ENCODE results near the gene SNRNP25.

SNRNP25 gene

DNA sequence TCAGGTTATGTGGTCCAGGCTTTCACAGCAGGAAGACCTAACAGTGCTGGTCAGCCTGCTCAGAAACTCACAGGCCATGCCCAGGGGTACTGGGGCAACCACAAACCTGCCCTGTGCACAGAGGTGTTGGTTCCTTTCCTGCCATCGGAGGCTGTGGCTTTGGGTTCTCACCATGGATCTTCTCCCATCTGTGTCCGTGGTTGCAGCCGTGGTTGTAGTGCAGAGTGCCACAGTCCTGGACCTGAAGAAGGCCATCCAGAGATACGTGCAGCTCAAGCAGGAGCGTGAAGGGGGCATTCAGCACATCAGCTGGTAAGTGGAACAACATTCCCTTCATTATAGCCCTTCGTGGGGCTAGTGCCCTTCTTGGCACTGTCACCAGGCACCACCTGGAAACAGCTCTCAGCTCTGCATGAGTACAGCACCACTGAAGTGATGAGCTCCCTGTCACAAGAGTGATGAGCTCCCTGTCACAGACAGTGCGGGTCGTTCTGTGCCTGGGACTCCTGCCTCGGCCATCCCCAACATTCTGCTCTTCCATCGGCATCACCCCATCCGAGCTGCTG, 2.0 kb downstream of the SNRNP25 start:
- Histone ChIP-seq H3K27me3 (no peaks in the 10 kb centered on the region), H3K4me3 (no peak overlapping the region), H3K9ac (no peak overlapping the region), H3K36me3 (peaks cover 53% of the 10 kb centered on the region), H3K9me3 (no peaks in the 10 kb centered on the region), H3K4me1 (peaks cover 39% of the 10 kb centered on the region), H3K4me2 (no peak overlapping the region), H3K27ac (no peak overlapping the region), H4K20me1 (peaks cover 26% of the 10 kb centered on the region)
- TF ChIP-seq Cebpa-rat (IDR thresholded peaks at IDR 0.05), result no peak

DNA sequence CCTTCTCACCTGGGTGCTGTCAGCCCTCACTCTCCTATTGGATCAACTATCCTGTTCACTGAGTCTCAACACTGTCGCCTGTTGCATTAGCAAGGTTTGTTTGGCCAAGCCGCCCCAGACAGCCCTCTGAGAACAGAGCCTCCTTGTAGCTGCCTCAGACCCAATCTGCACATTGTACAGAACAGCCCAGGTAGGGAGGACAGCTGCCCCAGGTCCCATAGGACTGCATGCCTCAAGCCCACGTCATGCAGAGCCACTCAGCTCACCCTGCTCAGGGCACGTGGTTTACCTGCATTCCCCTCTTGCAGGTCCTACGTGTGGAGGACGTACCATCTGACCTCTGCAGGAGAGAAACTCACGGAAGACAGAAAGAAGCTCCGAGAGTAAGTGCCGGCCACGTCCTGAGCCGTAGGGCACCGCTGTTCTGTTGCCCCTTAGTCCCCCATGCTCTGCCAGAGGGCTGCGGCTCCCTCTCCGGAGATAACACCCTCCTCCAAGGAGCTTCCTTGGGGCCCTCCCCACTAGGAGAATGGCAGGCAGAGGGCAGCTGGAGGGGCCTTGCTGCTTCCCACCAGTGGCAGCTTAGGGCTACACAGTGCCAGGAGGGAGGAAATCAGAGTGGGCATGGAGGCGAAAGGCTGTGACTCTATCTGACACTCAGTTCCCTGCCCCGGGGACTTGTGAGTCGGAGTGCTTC, 2.8 kb downstream of the SNRNP25 start:
- no peak overlapping the region for H3K4me3 ChIP-seq
- H3K27ac ChIP-seq, result no peak overlapping the region
- H3K4me1 ChIP-seq, result peaks cover 32% of the 10 kb centered on the region
- H3K9ac ChIP-seq, result no peak overlapping the region
- no peak for TF ChIP-seq Cebpa-rat (IDR thresholded peaks at IDR 0.05)
- no peak overlapping the region for H3K4me2 ChIP-seq
- H4K20me1 ChIP-seq, result peaks cover 19% of the 10 kb centered on the region
- peaks cover 46% of the 10 kb centered on the region for H3K36me3 ChIP-seq
- no peaks in the 10 kb centered on the region for H3K27me3 ChIP-seq
- no peaks in the 10 kb centered on the region for H3K9me3 ChIP-seq

DNA sequence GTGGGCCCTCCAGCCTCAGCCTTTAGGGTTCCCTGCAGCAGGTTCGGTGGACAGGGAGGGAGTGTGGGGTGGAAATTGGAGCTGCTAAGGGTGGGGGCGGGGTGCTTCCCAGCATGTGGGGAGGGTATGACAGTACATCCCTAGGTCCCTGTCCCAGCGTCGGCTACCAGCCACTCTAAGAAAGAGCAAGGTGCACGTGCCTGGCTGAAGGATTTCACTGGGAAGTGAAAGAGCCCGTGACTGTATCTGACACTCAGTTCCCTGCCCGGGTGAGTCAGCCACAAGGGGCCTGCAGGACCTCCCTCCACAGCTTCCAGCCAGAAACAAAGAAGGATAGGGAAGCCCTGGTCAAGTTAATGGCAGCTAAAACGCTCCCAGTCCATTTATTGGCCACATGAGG, 4.1 kb downstream of the SNRNP25 start:
- Histone ChIP-seq H3K27ac (no peak overlapping the region), H3K36me3 (peaks cover 44% of the 10 kb centered on the region), H3K4me2 (no peak overlapping the region), H3K4me3 (no peak overlapping the region), H3K27me3 (no peaks in the 10 kb centered on the region), H3K9me3 (no peaks in the 10 kb centered on the region), H3K4me1 (peaks cover 19% of the 10 kb centered on the region), H3K9ac (no peak overlapping the region), H4K20me1 (peaks cover 5% of the 10 kb centered on the region; the same call in 1 of the 2 replicates)
- TF ChIP-seq Cebpa-rat (IDR thresholded peaks at IDR 0.05), result no peak

DNA sequence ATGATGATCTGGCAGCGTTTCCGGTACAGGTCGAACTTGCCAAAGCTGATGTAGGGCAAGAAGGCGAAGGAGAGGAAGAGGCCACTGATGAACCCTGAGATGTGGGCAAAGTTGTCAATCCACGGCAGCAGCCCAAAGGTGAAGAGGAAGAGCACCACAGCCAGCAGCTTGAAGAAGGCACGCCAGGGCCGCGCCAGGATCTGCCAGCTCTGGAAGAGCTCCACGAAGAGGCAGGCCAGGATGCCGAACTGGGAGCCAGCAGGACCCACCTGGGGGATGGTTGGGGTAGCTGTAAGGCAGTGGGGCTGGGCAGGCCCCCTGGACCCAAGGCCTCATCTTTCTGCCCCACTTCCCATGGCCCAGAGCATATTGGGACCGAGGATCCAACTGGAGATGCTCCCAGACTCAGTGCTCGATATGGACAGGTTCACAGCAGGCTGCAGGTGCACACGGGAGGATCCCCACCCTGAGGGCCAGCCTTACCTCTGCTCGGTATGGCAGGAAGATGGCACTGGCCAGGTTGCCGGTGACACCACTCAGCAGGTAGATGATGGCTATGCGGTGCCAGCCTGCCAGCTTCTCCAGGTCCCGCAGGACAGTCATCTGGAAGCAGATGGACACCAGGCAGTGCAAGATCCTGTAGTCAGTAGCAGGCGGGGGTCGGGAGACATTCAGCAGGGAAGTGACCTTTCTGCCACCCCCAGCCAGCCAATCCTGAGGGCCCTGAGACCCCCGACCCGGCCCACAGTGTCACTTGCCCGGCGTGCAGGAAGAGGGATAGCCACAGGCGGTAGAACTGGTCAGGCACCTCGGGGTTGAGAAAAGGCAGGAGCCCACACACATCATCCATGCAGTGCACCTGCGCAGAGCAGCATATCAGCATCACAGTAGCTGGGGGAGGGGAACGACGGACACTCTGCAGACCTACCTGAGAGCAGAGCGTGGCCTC, 5.1 kb downstream of the SNRNP25 start:
- no peak overlapping the region for H3K4me3 ChIP-seq
- H3K4me1 ChIP-seq, result peaks cover 21% of the 10 kb centered on the region
- H3K9me3 ChIP-seq, result no peaks in the 10 kb centered on the region
- H4K20me1 ChIP-seq, result no peaks in the 10 kb centered on the region; the same call in 1 of the 2 replicates
- no peaks in the 10 kb centered on the region for H3K27me3 ChIP-seq
- no peak overlapping the region for H3K27ac ChIP-seq
- TF ChIP-seq Cebpa-rat (IDR thresholded peaks at IDR 0.05), result no peak
- H3K36me3 ChIP-seq, result peaks cover 44% of the 10 kb centered on the region
- H3K9ac ChIP-seq, result no peak overlapping the region
- no peak overlapping the region for H3K4me2 ChIP-seq

DNA sequence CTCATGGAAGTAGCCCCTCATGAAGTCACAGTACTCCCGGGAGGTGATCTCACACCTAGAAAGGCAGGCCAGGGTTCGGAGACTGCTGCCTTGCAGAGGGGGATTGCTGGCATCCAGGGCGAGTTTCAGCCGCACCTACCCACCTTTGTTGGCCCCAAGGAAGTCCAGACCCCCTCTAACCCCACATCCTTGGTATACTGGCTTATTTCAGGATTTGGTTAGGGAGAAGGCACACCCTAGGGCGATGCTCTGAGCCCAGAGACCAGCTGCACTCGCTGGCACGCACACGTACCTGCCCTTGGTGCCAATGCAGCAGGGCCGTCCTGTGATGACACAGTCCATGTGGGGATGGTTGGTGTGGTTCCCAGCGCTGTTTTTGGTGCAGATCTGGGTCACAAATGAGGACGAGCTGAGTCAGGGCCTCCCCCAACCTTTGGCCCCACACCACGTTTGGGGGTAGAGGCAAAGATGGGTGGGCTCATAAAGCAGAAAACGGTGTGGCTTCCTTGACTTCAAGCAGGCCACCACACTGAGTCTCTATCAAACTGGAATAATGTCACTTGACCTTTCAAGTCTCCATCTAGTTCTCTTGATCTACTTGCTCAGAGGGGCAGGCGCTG, 5.9 kb downstream of the SNRNP25 start:
- peaks cover 44% of the 10 kb centered on the region for H3K36me3 ChIP-seq

DNA sequence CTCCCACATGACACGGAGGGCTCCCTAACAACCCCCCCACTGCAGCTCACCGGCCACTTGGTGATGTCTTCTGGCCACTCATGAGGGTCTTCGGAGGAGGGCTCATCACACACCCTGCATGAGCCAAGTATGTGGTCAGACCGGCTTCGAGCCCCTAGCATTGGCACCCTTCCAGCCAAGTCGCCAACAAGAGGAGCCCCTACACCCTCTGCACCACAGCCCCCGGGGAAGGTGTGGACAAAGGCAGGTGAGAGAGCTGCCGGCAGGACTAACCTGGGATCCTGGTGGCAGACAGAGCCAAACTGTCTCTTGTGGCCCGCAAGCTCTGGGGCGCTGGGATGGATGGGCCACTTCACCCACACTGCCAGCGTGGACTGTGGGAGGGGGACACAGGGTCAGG, 6.5 kb downstream of the SNRNP25 start:
- Histone ChIP-seq H3K27ac (no peak overlapping the region), H3K27me3 (no peaks in the 10 kb centered on the region), H3K9me3 (no peaks in the 10 kb centered on the region), H3K4me2 (no peak overlapping the region), H3K36me3 (peaks cover 42% of the 10 kb centered on the region), H3K9ac (no peak overlapping the region), H4K20me1 (no peaks in the 10 kb centered on the region), H3K4me3 (no peak overlapping the region), H3K4me1 (peaks cover 15% of the 10 kb centered on the region)
- no peak for TF ChIP-seq Cebpa-rat (IDR thresholded peaks at IDR 0.05)

More for the DNA sequence above, 5.9 kb downstream of the SNRNP25 start:
- no peaks in the 10 kb centered on the region for H4K20me1 ChIP-seq
- TF ChIP-seq Cebpa-rat (IDR thresholded peaks at IDR 0.05), result no peak
- no peaks in the 10 kb centered on the region for H3K27me3 ChIP-seq
- H3K4me3 ChIP-seq, result no peak overlapping the region
- no peak overlapping the region for H3K9ac ChIP-seq
- no peak overlapping the region for H3K4me2 ChIP-seq
- no peaks in the 10 kb centered on the region for H3K9me3 ChIP-seq
- H3K4me1 ChIP-seq, result peaks cover 21% of the 10 kb centered on the region
- H3K27ac ChIP-seq, result no peak overlapping the region

DNA sequence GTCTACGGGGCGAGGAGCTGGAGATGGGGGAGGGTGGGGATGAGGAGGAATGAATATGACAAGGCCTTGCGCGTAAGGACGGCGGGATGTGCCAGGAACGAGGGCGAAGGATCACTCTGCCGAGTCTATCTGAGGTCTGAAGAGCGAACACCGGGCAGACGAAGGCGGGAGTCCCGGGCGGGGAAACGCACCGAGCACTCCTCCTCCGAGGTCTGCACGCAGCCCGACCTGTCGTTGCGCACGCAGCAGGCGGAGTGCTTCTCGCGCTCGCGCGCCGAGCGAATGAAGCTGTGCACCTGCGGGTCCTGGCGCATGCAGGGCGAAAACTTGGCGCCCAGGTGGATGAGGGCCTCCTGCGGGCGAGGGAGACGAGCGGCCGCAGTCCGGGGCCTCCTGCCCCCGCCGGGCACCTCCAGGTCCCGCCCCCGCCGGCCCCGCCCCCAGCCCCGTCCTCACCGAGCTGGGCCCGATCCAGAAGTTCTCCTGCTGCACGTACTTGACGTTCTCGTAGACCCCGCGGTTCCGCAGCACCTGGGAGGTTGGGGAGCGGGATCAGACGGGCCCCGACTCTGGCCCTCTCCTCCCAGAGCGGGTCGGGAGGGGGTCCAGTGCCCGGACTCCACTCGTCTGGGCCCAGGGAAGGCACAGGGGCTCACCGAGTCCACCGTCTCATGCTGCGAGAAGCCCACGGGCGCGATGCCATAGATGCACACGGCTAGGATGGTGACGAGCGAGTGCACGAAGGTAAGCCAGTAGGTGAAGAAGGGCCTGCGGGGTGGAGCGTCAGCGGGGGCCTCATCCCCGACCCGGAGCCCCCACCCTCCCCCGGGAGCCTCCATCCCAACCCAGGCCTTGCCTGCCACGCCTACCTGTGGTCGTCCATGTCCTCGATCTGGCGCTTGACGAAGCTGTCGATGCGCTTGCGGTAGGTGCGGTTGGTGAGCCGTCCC, 7.6 kb downstream of the SNRNP25 start:
- Histone ChIP-seq H3K9me3 (no peaks in the 10 kb centered on the region), H3K4me1 (peaks cover 14% of the 10 kb centered on the region), H3K27ac (no peak overlapping the region), H3K36me3 (peaks cover 31% of the 10 kb centered on the region), H3K4me3 (no peak overlapping the region), H3K4me2 (no peak overlapping the region), H4K20me1 (no peaks in the 10 kb centered on the region), H3K9ac (no peak overlapping the region), H3K27me3 (no peaks in the 10 kb centered on the region)
- no peak for TF ChIP-seq Cebpa-rat (IDR thresholded peaks at IDR 0.05)

DNA sequence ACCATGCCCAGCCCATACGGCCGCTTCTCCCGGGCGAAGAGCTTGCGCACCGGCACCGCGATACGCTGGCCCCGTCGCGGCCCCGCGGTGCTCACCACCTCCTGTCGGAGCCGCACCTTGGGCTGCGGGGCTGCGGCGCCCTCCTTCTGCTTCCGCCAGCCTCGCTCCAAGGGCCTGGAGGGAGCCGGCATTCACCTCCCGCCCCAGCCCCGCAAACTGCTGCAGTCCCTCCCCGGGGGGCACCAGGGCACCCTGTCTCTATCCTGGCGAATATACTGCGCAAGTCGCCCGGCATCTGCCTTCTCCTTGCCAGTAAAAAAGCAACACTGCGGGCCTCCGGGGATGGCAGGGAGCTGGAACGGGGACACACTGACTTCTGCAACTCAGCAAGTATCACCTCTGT, 8.3 kb downstream of the SNRNP25 start:
- H3K4me1 ChIP-seq, result peaks cover 14% of the 10 kb centered on the region
- H3K27me3 ChIP-seq, result no peaks in the 10 kb centered on the region
- H3K4me3 ChIP-seq, result no peak overlapping the region
- H3K4me2 ChIP-seq, result no peak overlapping the region
- H3K9ac ChIP-seq, result no peak overlapping the region
- no peak for TF ChIP-seq Cebpa-rat (IDR thresholded peaks at IDR 0.05)
- no peaks in the 10 kb centered on the region for H4K20me1 ChIP-seq
- peaks cover 24% of the 10 kb centered on the region for H3K36me3 ChIP-seq
- H3K27ac ChIP-seq, result no peak overlapping the region
- H3K9me3 ChIP-seq, result no peaks in the 10 kb centered on the region
